ENCODE results near the gene EMSY. TPM values are rescaled to one million over a fixed set of nuclear protein-coding genes. Genes with fewer than 3 reads are reported as not detected.

EMSY gene
- total and polyA plus RNA-seq, 10 donors: 3.8 to 81.8 (median 32.1) TPM

DNA sequence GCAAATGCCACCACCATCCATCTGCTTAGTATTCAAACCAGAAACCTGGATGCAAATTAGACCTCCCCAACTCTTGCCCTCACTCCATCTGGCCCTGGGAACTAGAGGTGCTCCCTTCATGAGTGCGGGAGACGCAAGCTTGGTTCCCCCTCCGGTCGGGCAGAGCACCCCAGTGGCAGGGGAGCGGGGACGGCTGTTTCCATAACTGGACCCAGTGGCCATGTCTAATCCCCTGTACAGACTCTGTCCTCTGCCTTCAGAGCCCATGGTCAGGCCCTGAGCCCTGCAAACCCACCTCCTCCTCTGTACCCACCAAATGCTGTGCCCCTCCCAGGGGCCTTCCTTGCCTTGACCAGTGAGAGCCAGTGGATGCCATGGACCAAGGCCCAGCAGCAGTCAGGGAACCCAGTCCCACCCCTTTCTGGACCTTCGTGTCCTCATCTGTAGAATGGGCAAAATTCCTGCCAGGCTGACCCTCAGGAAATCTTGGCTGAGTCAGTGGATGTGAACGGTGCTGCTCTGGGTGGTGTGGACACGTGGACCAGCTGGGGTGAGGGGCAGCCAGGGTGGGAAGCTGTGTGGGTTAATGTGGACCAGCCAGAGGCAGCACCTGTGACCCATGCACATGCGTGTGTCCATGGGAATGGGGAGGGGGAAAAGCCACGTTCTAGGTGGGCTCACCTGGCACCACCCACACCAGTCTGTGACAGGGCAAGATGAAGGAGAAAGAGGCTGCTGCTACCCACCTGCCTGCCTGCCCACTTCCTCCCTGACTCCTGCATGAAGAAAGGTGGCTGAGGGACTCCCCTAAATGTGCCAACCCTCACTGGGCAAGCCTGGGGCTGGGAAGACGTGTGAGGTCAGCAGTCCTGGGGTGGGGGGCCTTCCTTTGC lies 153.0 kb downstream of the EMSY start:
- WGBS, 5 donors: 65 to 84% (median 74%) methylated on average over 8 to 12 of the region's 12 CpGs
- Histone ChIP-seq H3K9me3 (no peaks in the 10 kb centered on the region), H3K4me1 (peaks cover 0 to 50% (median 21%) of the 10 kb centered on the region in 6 donors), H3K36me3 (no peaks in the 10 kb centered on the region), H3K27me3 (replicated peaks in 1 of 7) (peaks cover 0 to 4% (median 0%) of the 10 kb centered on the region in 7 donors), H3K4me3 (no peak overlapping the region), H3K27ac (peak overlapping the region in 6 of 8 donors; percentile 20 to 66 (median 54))
- no peak for DNase-seq
- intact Hi-C loops (cut with DNase I; ENCODE audit: low total_unique reads): loop anchor here (5.0 kb wide), 1 partner anchor 75 kb away; the partner anchor contains the start of gene LRRC32
- no peak for TF ChIP-seq CTCF (IDR thresholded peaks at IDR 0.05 in 8 of 11, conservative IDR thresholded peaks at IDR 0.05 in 3 of 11)
- no peak for TF ChIP-seq POLR2AphosphoS5 (IDR thresholded peaks at IDR 0.05)
- TF ChIP-seq POLR2A (IDR thresholded peaks at IDR 0.05): no peak

DNA sequence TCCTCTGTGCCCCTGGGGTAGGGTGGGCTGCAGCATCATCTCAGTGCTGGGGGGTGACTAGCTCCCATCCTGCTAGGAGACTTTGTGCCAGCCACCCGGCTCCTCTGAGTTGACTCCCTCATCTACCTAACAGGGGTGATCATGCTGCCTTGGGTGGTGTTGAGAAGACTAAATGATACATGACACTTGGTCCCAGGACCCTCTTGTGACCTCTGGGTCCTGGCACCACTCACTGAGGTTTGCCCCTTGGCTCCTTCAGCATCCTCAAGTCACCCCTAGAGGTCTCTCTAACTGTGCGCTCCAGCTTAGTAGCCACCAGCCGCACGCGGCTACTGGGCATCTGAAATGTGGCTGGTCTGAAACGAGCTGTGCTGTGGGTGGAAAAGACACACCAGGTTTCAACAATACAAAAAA lies 153.6 kb downstream of the EMSY start:
- intact Hi-C loops (cut with DNase I; ENCODE audit: low total_unique reads): loop anchor here (5.0 kb wide), 1 partner anchor 74 kb away; the partner anchor contains the start of gene LRRC32
- no peak for TF ChIP-seq POLR2AphosphoS5 (IDR thresholded peaks at IDR 0.05)
- TF ChIP-seq CTCF (IDR thresholded peaks at IDR 0.05 in 8 of 11, conservative IDR thresholded peaks at IDR 0.05 in 3 of 11): peak in 9 of 11 experiments; percentile 16 to 66 (median 50)
- peaks cover 0 to 50% (median 23%) of the 10 kb centered on the region in 6 donors for H3K4me1 ChIP-seq
- DNase-seq: no peak
- no peaks in the 10 kb centered on the region for H3K9me3 ChIP-seq
- H3K27me3 ChIP-seq (replicated peaks in 1 of 7): peaks cover 0 to 4% (median 0%) of the 10 kb centered on the region in 7 donors
- no peak overlapping the region for H3K27ac ChIP-seq
- no peaks in the 10 kb centered on the region for H3K36me3 ChIP-seq
- WGBS, 5 donors: 33 to 56% (median 41%) methylated on average over 5 to 6 of the region's 6 CpGs
- no peak overlapping the region for H3K4me3 ChIP-seq

DNA sequence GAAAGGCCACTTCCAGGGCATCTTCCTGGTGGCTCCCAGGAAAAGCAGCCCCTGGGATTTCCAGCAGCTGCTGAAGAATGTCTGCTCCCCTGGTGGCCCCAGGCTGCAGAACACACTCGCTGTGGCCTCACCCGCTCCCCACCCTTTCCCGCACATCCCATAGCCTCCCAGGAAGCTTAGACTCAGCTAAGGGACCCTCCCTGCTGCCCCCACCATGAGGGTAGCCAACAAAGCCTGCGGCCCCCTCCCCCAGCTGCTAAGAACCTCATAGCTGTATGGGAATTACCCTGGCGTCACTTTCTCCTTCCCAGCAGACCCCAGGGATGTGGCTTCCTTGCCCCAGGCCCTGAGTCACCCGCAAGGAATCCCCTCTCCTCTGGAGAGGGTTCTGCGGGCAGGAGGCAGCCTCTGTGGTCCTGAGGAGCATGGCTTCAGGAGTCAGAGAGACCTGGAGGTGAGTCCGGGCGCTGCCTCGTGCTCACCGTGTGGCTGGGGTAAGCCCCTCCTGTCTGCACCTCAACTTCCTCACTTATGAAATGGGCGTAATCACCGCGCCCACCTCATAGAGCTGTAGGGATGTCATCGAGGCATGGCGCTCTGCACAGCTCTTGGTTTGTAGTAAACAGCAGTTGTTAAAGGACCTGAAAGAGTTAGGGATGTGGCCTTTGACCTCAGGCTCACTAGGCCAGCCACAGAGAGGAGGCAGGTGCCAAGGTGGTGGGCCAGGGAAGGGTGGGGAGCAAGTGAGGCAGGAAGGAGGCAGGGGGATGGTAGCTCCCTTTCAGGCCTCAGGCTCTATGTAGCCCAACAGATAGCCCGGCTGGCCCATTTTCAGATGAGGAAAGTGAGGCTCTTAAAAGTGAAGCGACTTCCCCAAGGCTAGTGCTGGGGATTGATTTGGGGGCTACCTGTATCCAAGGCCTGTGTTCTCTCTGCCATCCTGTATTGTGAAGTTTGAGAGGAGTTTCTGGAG lies 154.5 kb downstream of the EMSY start:
- WGBS, 5 donors: 83 to 92% (median 90%) methylated on average over 18 of the region's 18 CpGs
- peaks cover 0 to 4% (median 0%) of the 10 kb centered on the region in 7 donors for H3K27me3 ChIP-seq (replicated peaks in 1 of 7)
- intact Hi-C loops (cut with DNase I; ENCODE audit: low total_unique reads): loop anchor here (5.0 kb wide), 1 partner anchor 73 kb away; the partner anchor contains the start of gene LRRC32
- H3K9me3 ChIP-seq: no peaks in the 10 kb centered on the region
- TF ChIP-seq CTCF (IDR thresholded peaks at IDR 0.05 in 8 of 11, conservative IDR thresholded peaks at IDR 0.05 in 3 of 11) (no peak), POLR2AphosphoS5 (IDR thresholded peaks at IDR 0.05) (no peak), POLR2A (IDR thresholded peaks at IDR 0.05) (no peak)
- H3K27ac ChIP-seq: no peak overlapping the region
- H3K36me3 ChIP-seq: no peaks in the 10 kb centered on the region
- DNase-seq: no peak
- peaks cover 0 to 59% (median 29%) of the 10 kb centered on the region in 6 donors for H3K4me1 ChIP-seq
- no peak overlapping the region for H3K4me3 ChIP-seq

All from spleen (tissue), 11 donors.